Measurements from ENCODE around the gene GIGYF2.

GIGYF2 gene

DNA sequence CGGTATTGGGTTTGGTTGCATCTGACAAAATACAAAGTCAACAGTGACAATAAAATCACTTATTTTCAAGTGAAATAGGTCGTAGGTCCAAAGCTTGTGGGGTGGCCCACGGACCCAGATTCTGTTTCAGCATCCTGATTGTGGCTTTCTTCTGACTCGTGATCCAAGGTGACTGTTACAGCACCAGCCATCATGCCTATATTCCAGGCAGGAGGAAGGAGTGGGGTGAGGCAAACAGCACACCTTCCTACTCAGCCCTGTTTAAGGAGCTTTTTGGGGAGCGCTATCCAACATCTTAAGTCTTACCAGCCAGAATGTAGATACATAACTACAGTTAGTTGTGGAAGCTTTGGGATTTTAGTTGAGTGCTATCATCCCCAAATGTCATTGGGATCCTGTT lies 164.2 kb downstream of the GIGYF2 start:
- in situ Hi-C loops (cut with HindIII; ENCODE audit: low sequenced_read_pairs), result loop anchor here (25.0 kb wide), 1 partner anchor 376 kb away; no protein-coding TSS in a partner anchor

DNA sequence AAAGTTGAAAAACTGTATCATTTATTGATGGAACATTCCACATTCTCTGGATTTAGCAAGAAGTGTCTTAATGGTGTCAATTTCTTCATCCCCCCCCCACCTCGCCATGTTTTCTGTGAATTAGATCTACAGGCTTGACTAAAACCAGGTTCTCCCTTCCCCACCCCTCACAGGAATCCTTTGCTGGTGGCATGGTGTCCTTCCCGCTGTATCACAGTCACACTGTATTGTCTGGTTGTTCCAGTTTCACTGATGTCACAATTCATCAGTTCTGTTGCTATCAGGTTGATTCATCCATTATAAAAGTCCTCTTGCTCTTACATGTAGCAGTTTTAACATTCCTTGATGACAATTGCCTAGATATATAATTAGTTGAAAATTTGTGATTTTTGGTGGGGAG lies 166.9 kb downstream of the GIGYF2 start:
- in situ Hi-C loops (cut with HindIII; ENCODE audit: low sequenced_read_pairs), result loop anchor here (25.0 kb wide), 1 partner anchor 373 kb away; no protein-coding TSS in a partner anchor

DNA sequence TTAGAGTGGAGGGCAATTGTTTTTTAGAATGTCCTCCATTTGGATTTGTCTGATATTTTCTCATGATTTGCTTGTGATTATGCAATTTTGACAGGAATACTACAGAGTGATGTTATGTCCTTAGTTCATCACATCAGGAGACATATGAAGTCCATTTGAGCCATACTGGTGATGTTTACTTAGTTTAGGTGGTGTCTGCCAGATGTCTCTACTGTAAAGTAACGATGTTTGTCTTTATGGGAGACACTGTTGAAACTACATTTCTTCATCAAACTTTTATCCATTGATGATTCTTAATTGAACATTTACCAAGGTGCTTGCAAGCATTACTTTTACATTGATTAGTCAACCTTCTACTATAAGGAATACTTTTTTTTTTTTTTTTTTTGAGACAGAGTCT lies 168.0 kb downstream of the GIGYF2 start:
- in situ Hi-C loops (cut with HindIII; ENCODE audit: low sequenced_read_pairs), result loop anchor here (25.0 kb wide), 1 partner anchor 372 kb away; no protein-coding TSS in a partner anchor

GRCh38 chr2:232866104-232866503 lies 169.0 kb downstream of the GIGYF2 start:
- in situ Hi-C loops (cut with HindIII; ENCODE audit: low sequenced_read_pairs), result loop anchor here (25.0 kb wide), 1 partner anchor 371 kb away; no protein-coding TSS in a partner anchor

DNA sequence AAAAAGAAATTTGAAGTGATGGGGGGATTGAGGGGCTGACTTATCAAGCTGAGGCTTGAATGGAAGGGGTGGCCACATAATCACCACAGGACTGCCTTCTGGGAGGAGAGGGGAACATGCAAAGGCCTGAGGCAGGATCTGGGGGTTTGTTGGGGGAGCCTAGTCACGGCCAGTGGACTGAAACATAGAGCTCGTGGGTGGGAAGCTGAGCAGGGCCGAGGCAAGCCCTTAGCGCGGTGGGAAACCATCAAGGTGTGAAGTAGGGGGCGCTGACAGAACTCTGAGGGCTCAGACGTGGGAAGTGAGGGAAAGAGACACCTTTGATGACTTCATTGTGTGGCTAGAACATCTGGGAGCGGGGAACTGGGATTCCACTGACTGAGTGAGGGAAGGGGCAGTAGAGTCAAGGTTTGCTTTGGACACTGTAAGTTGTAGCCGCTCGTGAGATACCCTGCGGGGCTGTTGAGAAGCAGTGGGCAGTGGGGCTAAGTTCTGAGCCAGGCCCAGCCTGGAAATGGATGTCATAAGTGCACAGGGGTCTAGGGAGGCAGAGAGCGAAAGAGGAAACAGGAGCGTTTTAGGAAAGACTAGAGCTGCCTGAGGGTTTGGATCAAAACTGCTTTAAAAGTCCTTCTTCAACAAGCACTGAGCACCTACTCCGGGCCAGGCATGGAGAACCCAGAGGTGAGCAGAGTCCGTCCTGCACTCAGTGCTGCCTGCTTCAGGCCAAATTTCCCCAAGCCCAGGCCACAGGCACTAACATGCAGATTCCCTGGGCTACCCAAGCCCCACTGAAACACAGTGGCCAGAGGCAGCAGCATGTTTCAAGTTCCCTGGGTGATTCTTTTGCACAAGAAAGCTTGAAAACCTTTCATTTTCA lies 172.2 kb downstream of the GIGYF2 start:
- in situ Hi-C loops (cut with HindIII; ENCODE audit: low sequenced_read_pairs), result loop anchor here (25.0 kb wide), 1 partner anchor 368 kb away; no protein-coding TSS in a partner anchor

DNA sequence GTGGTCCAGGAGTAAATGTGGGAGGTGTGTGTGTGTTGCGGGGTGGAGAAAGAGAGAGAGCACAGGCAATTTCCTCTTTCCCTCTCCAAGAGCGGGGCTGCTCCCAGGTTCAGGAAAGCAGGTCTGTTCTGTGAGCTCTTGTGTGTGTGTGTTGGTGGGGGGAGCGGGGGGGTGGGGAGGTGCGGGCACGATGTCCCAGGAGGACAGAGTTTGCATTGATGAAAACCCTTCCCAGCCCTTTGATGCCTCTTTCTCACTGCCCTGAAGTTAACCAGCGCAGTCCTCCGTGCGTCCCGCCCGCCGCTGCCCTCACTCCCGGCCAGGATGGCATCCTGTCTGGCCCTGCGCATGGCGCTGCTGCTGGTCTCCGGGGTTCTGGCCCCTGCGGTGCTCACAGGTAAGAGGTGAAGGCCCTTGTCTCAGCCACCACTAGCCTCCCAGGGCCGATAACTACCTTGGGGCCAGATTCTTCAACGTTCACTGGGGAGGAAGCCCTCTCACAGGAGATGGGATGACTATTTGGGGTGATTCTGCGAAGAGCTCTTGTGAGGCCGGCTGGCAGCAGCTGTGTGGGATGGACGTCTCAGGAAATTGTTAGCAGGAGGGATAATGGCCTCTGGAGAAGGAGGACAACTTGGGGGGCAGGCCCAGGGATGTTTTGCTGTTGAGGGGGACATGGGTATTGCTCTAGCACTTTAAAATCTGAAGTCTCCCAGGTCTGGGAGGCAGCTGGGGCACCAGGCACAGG lies 173.1 kb downstream of the GIGYF2 start, which contains the start of gene SNORC:
SNORC (plus strand) TSS at position 247 of the 748 bp plus-strand sequence; CDS start at position 325, 78 bp downstream.
- in situ Hi-C loops (cut with HindIII; ENCODE audit: low sequenced_read_pairs), result loop anchor here (25.0 kb wide), 1 partner anchor 367 kb away; no protein-coding TSS in a partner anchor

DNA sequence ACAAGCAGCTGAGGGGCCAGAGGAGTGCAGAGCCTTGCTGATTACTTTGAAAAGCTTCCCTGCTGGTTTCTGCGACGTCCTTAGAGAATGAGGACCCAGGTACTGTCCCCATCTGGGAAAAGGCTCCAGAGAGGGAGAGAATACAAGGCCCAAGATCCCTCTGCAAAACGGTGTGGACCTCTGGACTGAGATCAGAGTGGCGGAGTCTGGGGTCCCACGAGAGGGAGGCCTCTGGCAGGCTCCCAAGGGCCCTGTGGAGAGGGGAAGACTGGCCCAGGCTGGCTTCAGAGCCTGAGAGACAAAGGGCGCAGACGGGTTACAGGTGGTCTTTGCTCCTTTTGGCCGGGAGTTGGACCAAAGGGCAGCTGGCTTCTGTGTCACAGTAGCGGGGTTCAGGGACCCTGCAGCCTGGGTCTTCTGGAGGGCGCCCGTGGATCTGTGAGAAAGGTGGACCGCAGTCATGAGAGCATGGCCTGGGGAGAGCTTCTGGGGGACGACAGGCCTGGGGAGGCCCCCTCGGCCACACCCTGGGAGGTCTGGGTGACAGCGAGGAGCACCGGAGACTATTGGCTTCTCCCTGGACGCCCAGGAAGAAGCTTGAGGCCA lies 173.7 kb downstream of the GIGYF2 start:
- in situ Hi-C loops (cut with HindIII; ENCODE audit: low sequenced_read_pairs), result loop anchor here (25.0 kb wide), 1 partner anchor 366 kb away; no protein-coding TSS in a partner anchor

GRCh38 chr2:232871418-232871834 lies 174.3 kb downstream of the GIGYF2 start:
- in situ Hi-C loops (cut with HindIII; ENCODE audit: low sequenced_read_pairs), result loop anchor here (25.0 kb wide), 1 partner anchor 366 kb away; no protein-coding TSS in a partner anchor

DNA sequence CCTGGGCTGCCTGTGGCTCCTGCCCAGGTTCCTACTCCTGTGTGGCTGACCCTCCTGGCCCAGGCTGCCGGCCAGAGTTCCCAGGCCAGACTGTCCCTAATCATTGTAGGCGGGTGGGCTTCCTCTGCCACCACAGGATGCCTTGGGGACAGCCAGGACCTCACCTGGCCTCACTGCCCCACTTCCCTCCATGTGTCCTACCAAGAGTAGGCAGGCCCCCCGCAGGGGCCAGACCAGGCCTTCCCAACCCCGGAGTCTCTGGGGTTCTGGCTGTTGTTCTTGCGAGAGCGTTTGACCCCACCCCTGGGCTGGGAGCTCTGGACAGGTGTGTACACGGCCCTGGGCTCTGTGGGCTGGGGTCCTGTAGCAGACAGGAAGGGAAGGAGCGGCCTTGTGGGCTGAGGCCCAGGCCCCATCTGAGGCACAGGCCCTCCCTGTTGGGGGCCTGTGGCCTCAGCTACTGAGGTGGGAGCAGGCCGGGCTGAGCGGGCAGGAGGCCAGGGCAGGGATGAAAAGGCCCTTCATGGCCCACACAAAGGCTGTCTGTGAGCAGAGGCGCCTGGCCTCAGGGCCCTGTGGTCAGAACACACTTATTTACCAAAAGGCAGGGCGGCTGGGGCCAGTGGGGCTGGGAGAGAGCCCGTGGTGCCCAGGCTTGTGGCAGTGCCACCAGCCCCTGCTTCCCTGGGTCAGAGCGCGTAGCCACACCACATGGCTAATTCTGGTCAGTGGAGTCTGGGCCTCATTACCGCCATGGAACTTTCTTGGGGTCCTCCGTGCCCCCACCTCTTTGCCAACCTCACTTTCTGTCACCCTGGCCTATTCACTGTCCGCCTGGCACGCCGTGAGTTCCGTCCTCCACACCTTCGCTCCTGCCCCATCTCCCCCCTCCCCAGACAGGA lies 175.0 kb downstream of the GIGYF2 start:
- in situ Hi-C loops (cut with HindIII; ENCODE audit: low sequenced_read_pairs), result loop anchor here (25.0 kb wide), 1 partner anchor 365 kb away; no protein-coding TSS in a partner anchor

DNA sequence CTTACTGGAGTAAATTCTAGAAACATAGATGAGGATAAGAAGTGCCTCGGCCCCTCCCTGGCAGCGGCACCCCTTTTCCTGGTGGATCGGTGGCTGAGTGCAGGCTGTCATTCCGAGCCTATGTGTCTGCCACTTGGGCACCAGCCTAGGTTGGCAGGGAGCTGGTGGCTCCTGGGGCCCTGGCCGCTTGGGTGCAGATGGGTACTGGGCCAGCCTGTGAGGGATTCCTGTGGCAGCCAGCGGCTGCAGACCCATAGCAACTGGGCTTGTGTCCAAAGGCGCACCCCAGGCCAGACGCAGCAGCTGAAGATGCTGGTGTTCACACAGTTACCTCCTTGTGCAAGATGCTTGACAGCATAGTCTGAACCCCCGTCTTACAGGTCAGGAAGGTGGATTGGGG lies 175.7 kb downstream of the GIGYF2 start:
- in situ Hi-C loops (cut with HindIII; ENCODE audit: low sequenced_read_pairs), result loop anchor here (25.0 kb wide), 1 partner anchor 364 kb away; no protein-coding TSS in a partner anchor

DNA sequence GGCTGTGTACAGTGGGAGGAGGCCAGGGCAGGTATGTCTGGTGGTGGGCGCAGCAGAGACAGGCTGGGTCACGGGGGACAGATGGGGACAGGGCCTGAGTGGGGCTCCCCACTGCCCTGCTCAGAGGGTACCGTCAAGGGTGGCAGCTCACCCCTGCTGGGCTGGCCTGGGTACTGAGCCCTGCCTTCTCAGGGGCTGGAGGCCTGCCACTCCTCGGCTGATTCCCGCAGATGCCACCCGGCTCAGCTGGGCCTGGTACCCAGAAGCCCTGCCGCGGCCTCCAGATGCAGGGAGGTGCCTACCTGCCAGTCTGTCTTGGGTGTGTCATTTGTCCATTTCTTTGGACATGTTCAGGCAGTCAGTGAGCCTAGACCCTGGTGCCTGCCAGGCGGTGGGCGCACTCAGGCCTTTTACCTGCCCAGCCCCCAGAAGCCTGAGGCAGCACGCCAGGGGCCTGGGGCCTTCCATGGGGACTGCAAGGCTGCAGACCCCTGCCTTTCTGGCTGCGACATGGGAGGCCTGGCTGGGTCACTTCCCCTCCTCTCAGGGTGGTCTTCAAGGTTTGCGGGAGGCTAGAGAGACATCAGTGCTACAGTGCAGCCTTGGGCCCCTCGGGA lies 176.3 kb downstream of the GIGYF2 start:
- in situ Hi-C loops (cut with HindIII; ENCODE audit: low sequenced_read_pairs), result loop anchor here (25.0 kb wide), 1 partner anchor 364 kb away; no protein-coding TSS in a partner anchor

- in situ Hi-C loops (cut with HindIII; ENCODE audit: low sequenced_read_pairs), result loop anchor here (25.0 kb wide), 1 partner anchor 363 kb away; no protein-coding TSS in a partner anchor
Observed at GRCh38 chr2:232873909-232874641, 176.9 kb downstream of the GIGYF2 start.

DNA sequence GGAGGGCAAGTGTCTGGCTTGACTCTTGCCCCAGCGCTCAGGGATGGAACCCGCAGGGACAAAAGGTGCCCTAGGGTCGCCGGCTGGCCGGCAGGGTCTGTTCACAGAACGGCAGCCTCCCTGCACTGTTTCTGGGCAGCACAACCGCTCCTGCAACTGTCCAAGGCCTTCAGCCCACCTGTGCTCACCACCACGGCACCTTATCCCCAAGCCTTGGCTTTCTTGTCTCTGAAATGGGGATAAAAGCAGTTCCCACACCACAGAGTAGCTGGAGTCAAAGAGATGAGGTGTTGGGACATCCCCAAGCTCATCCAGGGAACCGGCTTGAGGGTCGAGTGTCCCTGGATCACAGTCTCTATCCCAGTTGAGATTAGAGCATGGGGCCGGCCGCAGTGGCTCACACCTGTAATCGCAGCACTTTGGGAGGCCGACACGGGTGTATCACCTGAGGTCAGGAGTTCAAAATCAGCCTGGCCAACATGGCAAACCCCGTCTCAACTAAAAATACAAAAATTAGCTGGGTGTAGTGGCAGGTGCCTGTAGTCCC lies 177.6 kb downstream of the GIGYF2 start:
- in situ Hi-C loops (cut with HindIII; ENCODE audit: low sequenced_read_pairs), result loop anchor here (25.0 kb wide), 1 partner anchor 363 kb away; no protein-coding TSS in a partner anchor

GRCh38 chr2:232875256-232876121 lies 178.4 kb downstream of the GIGYF2 start:
- in situ Hi-C loops (cut with HindIII; ENCODE audit: low sequenced_read_pairs), result no loop called here

GRCh38 chr2:232876161-232876977 lies 179.2 kb downstream of the GIGYF2 start:
- in situ Hi-C loops (cut with HindIII; ENCODE audit: low sequenced_read_pairs), result no loop called here

DNA sequence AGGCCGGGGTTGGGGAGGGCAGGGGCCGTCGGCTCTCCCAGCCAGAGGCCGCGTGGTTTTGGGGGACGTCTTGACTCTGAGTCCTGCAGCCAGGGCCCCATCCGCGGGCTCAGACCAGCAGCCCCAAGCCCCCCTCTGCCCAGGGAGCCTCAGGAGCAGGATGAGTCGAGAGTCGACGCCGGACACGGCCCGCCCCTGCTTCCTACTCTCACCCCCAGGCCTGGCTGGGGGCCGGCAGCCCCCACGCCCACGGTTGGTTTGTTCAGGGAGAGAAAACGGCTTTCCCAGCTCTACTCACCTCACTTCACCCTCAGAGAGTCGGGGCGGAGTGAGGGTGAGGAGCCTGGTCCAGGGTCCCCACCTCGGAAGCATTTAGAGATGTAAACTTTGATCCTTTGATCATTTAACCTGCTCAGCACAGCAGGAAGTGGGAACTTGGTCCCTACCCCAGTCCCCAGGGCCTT lies 179.9 kb downstream of the GIGYF2 start:
- in situ Hi-C loops (cut with HindIII; ENCODE audit: low sequenced_read_pairs), result no loop called here

All from DLD1 (cell line).